Lower leg skin (tissue), 3 donors: Measurements from ENCODE around the gene ANK3.

ENCODE experiments used
- POLR2A ChIP-seq, 2 donors: fragments of 450-650 bp; IDR thresholded peaks; one replicate each; pipeline ENCODE4 v1.6.1; 2016 to 2017; ENCODE audit warnings: antibody characterized with exemption in 2 of 2, mild to moderate bottlenecking in 1 of 2, moderate library complexity in 1 of 2
- TF ChIP-seq, protein P1 (sequence below), 3 donors: fragments of 450-650 bp; IDR thresholded peaks; one replicate each; pipeline ENCODE4 v1.5.1; 2016; ENCODE audit warnings: antibody characterized with exemption in 3 of 3, mild to moderate bottlenecking in 3 of 3, moderate library complexity in 2 of 3

- TF ChIP-seq, protein P1, sequence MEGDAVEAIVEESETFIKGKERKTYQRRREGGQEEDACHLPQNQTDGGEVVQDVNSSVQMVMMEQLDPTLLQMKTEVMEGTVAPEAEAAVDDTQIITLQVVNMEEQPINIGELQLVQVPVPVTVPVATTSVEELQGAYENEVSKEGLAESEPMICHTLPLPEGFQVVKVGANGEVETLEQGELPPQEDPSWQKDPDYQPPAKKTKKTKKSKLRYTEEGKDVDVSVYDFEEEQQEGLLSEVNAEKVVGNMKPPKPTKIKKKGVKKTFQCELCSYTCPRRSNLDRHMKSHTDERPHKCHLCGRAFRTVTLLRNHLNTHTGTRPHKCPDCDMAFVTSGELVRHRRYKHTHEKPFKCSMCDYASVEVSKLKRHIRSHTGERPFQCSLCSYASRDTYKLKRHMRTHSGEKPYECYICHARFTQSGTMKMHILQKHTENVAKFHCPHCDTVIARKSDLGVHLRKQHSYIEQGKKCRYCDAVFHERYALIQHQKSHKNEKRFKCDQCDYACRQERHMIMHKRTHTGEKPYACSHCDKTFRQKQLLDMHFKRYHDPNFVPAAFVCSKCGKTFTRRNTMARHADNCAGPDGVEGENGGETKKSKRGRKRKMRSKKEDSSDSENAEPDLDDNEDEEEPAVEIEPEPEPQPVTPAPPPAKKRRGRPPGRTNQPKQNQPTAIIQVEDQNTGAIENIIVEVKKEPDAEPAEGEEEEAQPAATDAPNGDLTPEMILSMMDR (IDR thresholded peaks at IDR 0.05) = no peak
- no peak for TF ChIP-seq POLR2A (IDR thresholded peaks at IDR 0.05)
Measured at GRCh38 chr10:60258429-60258797, 131.3 kb downstream of the ANK3 start.
